Left renal cortex interstitium (tissue), 4 donors: Measurements from ENCODE around the gene XRN2. TPM values are rescaled to one million over a fixed set of nuclear protein-coding genes. Genes with fewer than 3 reads are reported as not detected.

Experiments used
- DNase-seq, 4 donors: peaks; one replicate each; pipeline ENCODE4 v3.0.0-alpha.2; 2013; ENCODE audit warnings: low read depth in 4 of 4, low spot score in 2 of 4, missing footprints in 1 of 4
- polyA plus RNA-seq, 4 donors: library from polyadenylated mRNA; unstranded; fragments of 120-200 nt; gene quantifications; one replicate each; pipeline ENCODE4 v1.2.1, GENCODE V29; 2013; ENCODE audit not compliant: insufficient read length in 4 of 4

XRN2 gene
- polyA plus RNA-seq, 4 donors = 91.0 to 105 (median 95.3) TPM

- DNase-seq = no peak
Measured at GRCh38 chr20:21384308-21384892, 81.3 kb downstream of the XRN2 start.

- DNase-seq = no peak
Measured at GRCh38 chr20:21386111-21386510, 83.0 kb downstream of the XRN2 start.

- DNase-seq = no peak
Measured at GRCh38 chr20:21387528-21387927, 84.4 kb downstream of the XRN2 start.

- no peak for DNase-seq
Measured at GRCh38 chr20:21388566-21388965, 85.4 kb downstream of the XRN2 start.

- DNase-seq = no peak
Measured at GRCh38 chr20:21389368-21389767, 86.2 kb downstream of the XRN2 start.

GRCh38 chr20:21390768-21391167, 87.6 kb downstream of the XRN2 start:
- no peak for DNase-seq

GRCh38 chr20:21391185-21391971, 88.2 kb downstream of the XRN2 start:
- no peak for DNase-seq

- DNase-seq = peak in 1 of 4 donors; percentile 43
Measured at GRCh38 chr20:21391972-21392352, 88.8 kb downstream of the XRN2 start.

GRCh38 chr20:21393166-21393565, 90.0 kb downstream of the XRN2 start:
- no peak for DNase-seq

- DNase-seq = no peak
Measured at GRCh38 chr20:21393816-21394519, 90.8 kb downstream of the XRN2 start.

GRCh38 chr20:21394551-21394950, 91.4 kb downstream of the XRN2 start:
- no peak for DNase-seq

GRCh38 chr20:21395051-21395665, 92.0 kb downstream of the XRN2 start:
- DNase-seq = no peak

- no peak for DNase-seq
Measured at GRCh38 chr20:21395666-21396598, 92.8 kb downstream of the XRN2 start.

- no peak for DNase-seq
Measured at GRCh38 chr20:21396599-21397340, 93.6 kb downstream of the XRN2 start.

- DNase-seq = no peak
Measured at GRCh38 chr20:21397341-21398108, 94.4 kb downstream of the XRN2 start, which contains the start of gene NKX2-4. TSS of gene NKX2-4 (minus strand) at chr20:21397526. CDS start at chr20:21397399, 127 bp downstream.

- peak in 1 of 4 donors; percentile 56 for DNase-seq
Measured at GRCh38 chr20:21398109-21399004, 95.2 kb downstream of the XRN2 start.

GRCh38 chr20:21399005-21399475, 95.9 kb downstream of the XRN2 start:
- no peak for DNase-seq
